Measurements from ENCODE around the gene BICD1.

GRCh38 chr12:32252199-32253073 lies 145.8 kb downstream of the BICD1 start:
- TF ChIP-seq CTCF (IDR thresholded peaks at IDR 0.05; ENCODE audit: low read depth, low read length, missing input control) (no peak), YY1 (IDR thresholded peaks at IDR 0.05) (no peak), TAF1 (conservative IDR thresholded peaks at IDR 0.05) (no peak), ZBTB33 (IDR thresholded peaks at IDR 0.05) (no peak), GABPA (IDR thresholded peaks at IDR 0.05 in 1 of 2, conservative IDR thresholded peaks at IDR 0.05 in 1 of 2) (no peak), REST (IDR thresholded peaks at IDR 0.05) (no peak), EGR1 (IDR thresholded peaks at IDR 0.05; ENCODE audit: low read depth in 2 of 2) (no peak)
- TF ChIP-seq, protein P1, sequence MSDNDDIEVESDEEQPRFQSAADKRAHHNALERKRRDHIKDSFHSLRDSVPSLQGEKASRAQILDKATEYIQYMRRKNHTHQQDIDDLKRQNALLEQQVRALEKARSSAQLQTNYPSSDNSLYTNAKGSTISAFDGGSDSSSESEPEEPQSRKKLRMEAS (IDR thresholded peaks at IDR 0.05): no peak
- TF ChIP-seq, protein P2, sequence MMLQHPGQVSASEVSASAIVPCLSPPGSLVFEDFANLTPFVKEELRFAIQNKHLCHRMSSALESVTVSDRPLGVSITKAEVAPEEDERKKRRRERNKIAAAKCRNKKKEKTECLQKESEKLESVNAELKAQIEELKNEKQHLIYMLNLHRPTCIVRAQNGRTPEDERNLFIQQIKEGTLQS (IDR thresholded peaks at IDR 0.05): no peak
